Peyer's patch (tissue), 4 donors: ENCODE data around the gene ACP6.

Source experiments
- CTCF ChIP-seq, 6 experiments: fragments of 450-650 bp in 4 of 6; fragments of 200-600 bp in 2 of 6; sonication (generic) in 1 of 6; IDR thresholded peaks; one replicate each; pipeline ENCODE4 v1.5.1; 2017 to 2019; ENCODE audit warnings: antibody characterized with exemption in 6 of 6, mild to moderate bottlenecking in 3 of 6, moderate library complexity in 1 of 6
- POLR2A ChIP-seq, 2 donors: fragments of 450-650 bp; IDR thresholded peaks; one replicate each; pipeline ENCODE4 v1.5.1; 2017; ENCODE audit warnings: antibody characterized with exemption in 2 of 2, mild to moderate bottlenecking in 2 of 2, moderate library complexity in 2 of 2

GRCh38 chr1:147618771-147619170, 51.6 kb downstream of the ACP6 start:
- TF ChIP-seq POLR2A (IDR thresholded peaks at IDR 0.05) = no peak
- no peak for TF ChIP-seq CTCF (IDR thresholded peaks at IDR 0.05)
